IMR-90 (cell line): Measurements from ENCODE around the gene CTDP1.

Experiments
- CEBPB ChIP-seq: IDR thresholded peaks from 2 replicates; pipeline ENCODE4 v1.6.1; 2012; ENCODE audit warnings: low read depth, low read length, improper control_type of control experiment
- FOS ChIP-seq: fragments of 150-350 bp; IDR thresholded peaks from 2 replicates; pipeline ENCODE4 v1.6.1; 2016; ENCODE audit warnings: low read depth, low read length
- NFE2L2 ChIP-seq: fragments of 150-350 bp; IDR thresholded peaks from 2 replicates; pipeline ENCODE4 v1.6.1; 2016; ENCODE audit warnings: low read depth, mild to moderate bottlenecking, low read length
- POLR2A ChIP-seq: IDR thresholded peaks from 2 replicates; pipeline ENCODE4 v1.6.1; 2012; ENCODE audit warnings: mild to moderate bottlenecking, low read depth, low read length
- RAD21 ChIP-seq: IDR thresholded peaks from 2 replicates; pipeline ENCODE4 v1.6.1; 2012; ENCODE audit warnings: low read length, improper control_type of control experiment
- SMC3 ChIP-seq: fragments of 150-350 bp; IDR thresholded peaks from 2 replicates; pipeline ENCODE4 v1.6.1; 2016; ENCODE audit warnings: low read depth, mild to moderate bottlenecking, antibody characterized with exemption, low read length, moderate library complexity
- TF ChIP-seq, protein P1 (sequence below): conservative IDR thresholded peaks from 2 replicates; pipeline ENCODE4 v1.5.1; 2012; ENCODE audit warnings: mild to moderate bottlenecking, low read depth, low read length, improper control_type of control experiment
- TF ChIP-seq, protein P2 (sequence below): fragments of 150-350 bp; IDR thresholded peaks from 2 replicates; pipeline ENCODE4 v1.6.1; 2017; ENCODE audit warnings: mild to moderate bottlenecking, antibody characterized with exemption, low read length, low read depth

DNA sequence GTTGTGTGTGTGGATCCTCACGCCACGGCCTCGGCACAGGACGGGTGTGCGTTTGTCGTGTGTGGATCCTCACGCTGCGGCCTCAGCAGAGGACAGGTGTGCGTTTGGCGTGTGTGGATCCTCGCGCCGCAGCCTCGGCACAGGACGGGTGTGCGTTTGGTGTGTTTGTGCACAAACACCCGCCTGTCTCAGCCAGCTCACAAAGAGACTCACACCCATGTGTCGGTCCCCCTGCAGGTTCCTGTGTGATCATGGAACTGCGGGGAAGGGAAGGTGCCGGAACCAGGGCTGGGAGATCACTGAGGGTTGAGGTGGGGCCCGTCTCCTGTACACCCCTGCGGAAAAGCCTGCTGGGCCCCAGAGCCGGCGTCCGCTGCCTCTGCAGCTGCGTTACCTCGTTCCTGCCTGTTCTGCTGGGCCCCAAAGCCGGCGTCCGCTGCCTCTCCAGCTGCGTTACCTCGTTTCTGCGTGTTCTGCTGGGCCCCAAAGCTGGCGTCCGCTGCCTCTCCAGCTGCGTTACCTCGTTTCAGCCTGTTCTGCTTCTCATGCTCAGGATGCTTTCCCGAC is 53.6 kb downstream of the CTDP1 start:
- TF ChIP-seq POLR2A: no peak
- TF ChIP-seq, protein P1, sequence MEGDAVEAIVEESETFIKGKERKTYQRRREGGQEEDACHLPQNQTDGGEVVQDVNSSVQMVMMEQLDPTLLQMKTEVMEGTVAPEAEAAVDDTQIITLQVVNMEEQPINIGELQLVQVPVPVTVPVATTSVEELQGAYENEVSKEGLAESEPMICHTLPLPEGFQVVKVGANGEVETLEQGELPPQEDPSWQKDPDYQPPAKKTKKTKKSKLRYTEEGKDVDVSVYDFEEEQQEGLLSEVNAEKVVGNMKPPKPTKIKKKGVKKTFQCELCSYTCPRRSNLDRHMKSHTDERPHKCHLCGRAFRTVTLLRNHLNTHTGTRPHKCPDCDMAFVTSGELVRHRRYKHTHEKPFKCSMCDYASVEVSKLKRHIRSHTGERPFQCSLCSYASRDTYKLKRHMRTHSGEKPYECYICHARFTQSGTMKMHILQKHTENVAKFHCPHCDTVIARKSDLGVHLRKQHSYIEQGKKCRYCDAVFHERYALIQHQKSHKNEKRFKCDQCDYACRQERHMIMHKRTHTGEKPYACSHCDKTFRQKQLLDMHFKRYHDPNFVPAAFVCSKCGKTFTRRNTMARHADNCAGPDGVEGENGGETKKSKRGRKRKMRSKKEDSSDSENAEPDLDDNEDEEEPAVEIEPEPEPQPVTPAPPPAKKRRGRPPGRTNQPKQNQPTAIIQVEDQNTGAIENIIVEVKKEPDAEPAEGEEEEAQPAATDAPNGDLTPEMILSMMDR: no peak
- TF ChIP-seq, protein P2, sequence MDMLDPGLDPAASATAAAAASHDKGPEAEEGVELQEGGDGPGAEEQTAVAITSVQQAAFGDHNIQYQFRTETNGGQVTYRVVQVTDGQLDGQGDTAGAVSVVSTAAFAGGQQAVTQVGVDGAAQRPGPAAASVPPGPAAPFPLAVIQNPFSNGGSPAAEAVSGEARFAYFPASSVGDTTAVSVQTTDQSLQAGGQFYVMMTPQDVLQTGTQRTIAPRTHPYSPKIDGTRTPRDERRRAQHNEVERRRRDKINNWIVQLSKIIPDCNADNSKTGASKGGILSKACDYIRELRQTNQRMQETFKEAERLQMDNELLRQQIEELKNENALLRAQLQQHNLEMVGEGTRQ: no peak
- TF ChIP-seq CEBPB: no peak
- TF ChIP-seq SMC3: no peak
- TF ChIP-seq RAD21: no peak
- TF ChIP-seq FOS: no peak
- TF ChIP-seq NFE2L2: no peak
